Testis (tissue), 2 donors: ENCODE measurements around the gene BARX1.

Experiments
- POLR2A ChIP-seq: fragments of 450-650 bp; IDR thresholded peaks from one replicate; pipeline ENCODE4 v1.6.1; 2017; ENCODE audit warnings: antibody characterized with exemption, mild to moderate bottlenecking, moderate library complexity
- TF ChIP-seq, protein P1 (sequence below), 3 experiments: fragments of 450-650 bp in 2 of 3; fragments of 200-600 bp in 1 of 3; sonication (generic) in 1 of 3; IDR thresholded peaks; one replicate each; pipeline ENCODE4 v1.5.1; 2016 to 2019; ENCODE audit warnings: antibody characterized with exemption in 3 of 3, mild to moderate bottlenecking in 2 of 3, moderate library complexity in 1 of 3

- TF ChIP-seq, protein P1, sequence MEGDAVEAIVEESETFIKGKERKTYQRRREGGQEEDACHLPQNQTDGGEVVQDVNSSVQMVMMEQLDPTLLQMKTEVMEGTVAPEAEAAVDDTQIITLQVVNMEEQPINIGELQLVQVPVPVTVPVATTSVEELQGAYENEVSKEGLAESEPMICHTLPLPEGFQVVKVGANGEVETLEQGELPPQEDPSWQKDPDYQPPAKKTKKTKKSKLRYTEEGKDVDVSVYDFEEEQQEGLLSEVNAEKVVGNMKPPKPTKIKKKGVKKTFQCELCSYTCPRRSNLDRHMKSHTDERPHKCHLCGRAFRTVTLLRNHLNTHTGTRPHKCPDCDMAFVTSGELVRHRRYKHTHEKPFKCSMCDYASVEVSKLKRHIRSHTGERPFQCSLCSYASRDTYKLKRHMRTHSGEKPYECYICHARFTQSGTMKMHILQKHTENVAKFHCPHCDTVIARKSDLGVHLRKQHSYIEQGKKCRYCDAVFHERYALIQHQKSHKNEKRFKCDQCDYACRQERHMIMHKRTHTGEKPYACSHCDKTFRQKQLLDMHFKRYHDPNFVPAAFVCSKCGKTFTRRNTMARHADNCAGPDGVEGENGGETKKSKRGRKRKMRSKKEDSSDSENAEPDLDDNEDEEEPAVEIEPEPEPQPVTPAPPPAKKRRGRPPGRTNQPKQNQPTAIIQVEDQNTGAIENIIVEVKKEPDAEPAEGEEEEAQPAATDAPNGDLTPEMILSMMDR (IDR thresholded peaks at IDR 0.05), result no peak
- TF ChIP-seq POLR2A, result no peak
These were observed 32.6 kb downstream of the BARX1 start for GRCh38 chr9:93922535-93922934.
